Endometrial microvascular endothelial cells (primary cell): ENCODE results near the gene PRMT5. TPM values are rescaled to one million over a fixed set of nuclear protein-coding genes. Genes with fewer than 3 reads are reported as not detected.
"Not testable (repeated sequence)": the region's sequence is repeated elsewhere in the genome, so short reads cannot be mapped to it uniquely, and the experiment has no call there.

Experiments
- in situ Hi-C: cut with HindIII; loops from 2 replicates; pipeline ENCODE4 v1.10.0; 2017; ENCODE audit warnings: low sequenced_read_pairs, low pct_unique_long_range_greater_than_20kb; ENCODE audit errors: inconsistent ontology term
- total RNA-seq: library from RNA; depleted of rRNA; stranded (reverse); fragments of >200 nt; gene quantifications from one replicate; pipeline ENCODE4 v1.2.3, GENCODE V29; 2015; ENCODE audit errors: inconsistent ontology term

The PRMT5 gene
- total RNA-seq = 91.2 TPM

DNA sequence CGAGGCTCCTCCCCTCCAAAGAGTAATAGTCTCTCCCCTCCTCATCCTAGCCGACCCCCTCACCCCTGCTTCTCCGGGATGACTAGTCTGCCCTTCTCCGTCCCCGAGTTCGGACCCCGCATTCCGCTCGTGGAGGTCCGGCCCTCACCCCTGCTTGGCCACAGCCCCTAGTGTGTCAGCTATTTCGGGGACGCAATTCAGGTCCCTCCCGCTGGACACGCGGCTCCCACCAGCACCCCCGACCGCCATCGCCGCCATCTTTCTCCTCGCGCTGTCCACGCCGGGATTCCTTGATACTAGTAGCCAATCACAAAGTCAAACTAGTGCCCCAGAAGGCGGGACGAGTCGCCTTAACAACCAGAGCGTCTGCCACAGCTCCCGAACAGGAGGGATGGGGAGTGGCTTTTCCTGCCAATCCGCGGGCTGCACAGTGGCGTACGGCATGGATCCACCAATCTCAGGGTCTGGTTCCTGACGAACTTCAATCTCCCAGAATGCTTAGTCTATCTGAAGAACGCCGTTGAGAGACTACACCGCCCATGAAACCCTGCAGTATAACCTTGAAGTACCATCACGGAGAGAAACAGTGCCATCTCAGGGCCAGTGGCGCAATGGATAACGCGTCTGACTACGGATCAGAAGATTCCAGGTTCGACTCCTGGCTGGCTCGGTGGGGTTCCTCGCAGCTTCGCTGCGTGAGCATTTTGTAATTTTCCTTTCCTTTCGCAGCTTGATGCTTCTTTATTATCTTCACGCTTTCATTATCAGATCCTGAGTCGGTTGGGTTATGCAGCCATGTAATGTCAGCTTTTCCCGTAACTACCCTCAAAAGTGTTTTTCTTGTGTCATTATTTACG is at the start of gene PRMT5:
Gene PRMT5 (minus strand): TSS at position 273 of the 857 bp plus-strand sequence. CDS start 15 bp downstream, at position 258.
- in situ Hi-C loops = no loop called here

DNA sequence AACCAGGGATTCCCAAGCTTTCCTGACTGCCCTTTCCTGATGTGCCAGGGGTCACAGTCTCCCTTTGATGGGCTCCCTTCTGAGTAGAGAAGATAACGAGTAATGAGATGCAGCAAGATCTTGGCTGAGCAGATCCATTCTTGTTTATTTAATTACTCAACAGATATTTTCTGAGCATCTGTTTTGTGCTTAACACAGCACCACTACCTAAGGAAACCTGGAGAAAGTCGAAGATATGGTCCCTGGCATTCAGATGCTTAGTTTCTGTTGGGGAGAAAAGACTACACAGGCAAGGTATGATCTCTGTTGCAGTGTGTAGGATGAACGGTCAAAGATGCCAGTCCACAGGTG is 49.3 kb upstream of the PRMT5 start:
- in situ Hi-C loops = loop anchor here (25.0 kb wide), 1 partner anchor 109 kb away; the partner anchor contains the start of genes ACIN1 and C14orf119

DNA sequence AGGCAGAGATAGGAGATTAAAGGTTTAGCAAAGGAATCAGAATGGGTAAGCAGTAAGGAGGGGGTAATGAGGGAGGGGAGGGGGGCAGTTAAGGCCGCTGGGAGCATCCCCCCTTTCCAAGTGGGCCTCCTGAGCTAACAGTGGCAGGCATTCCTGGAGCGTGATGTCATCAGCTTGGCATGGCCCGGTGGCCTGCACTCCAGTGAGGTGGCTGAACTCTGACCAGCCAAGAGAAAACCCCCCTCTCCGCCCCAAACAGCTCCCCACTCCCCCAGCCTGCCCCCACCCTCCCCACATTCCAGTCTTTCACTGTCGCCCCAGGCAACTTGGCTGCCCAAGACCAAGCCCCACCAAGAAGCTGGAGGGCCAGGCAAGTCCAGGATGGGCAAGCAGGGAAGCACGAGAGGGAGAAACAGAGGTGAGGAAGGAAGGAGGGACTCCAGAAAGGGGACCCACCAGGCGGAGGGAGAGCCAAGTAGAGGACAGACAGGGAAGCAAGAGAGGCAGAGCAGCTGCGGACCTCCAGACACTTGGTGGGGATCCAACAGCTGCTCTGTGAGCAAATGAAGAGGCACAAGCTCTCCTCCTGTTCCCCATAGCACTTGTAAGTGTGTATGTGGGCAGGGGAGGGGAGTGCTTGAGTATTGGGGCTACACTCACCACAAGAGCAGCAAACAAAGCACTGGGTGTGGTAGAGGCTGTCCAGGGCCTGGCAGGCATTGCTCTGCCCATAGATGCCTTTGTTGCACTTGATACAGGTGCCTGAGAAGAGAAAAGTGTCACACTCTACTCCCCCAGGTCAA is 48.7 kb upstream of the PRMT5 start:
- in situ Hi-C loops = loop anchor here (25.0 kb wide), 1 partner anchor 109 kb away; the partner anchor contains the start of genes ACIN1 and C14orf119

DNA sequence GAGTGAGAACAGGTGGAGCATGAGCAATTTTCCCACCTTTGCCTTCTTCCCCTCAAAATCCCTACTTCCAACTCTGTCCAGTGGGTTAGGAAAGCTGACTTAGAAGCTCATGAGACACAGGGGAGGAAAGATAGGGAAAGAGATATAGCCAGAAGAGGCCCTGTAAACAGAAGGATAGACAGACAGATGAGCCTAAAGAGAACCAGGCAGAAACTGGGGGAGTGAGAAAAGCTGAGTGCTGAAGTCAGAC is 48.2 kb upstream of the PRMT5 start:
- in situ Hi-C loops = loop anchor here (25.0 kb wide), 1 partner anchor 110 kb away; the partner anchor contains the start of genes ACIN1 and C14orf119

DNA sequence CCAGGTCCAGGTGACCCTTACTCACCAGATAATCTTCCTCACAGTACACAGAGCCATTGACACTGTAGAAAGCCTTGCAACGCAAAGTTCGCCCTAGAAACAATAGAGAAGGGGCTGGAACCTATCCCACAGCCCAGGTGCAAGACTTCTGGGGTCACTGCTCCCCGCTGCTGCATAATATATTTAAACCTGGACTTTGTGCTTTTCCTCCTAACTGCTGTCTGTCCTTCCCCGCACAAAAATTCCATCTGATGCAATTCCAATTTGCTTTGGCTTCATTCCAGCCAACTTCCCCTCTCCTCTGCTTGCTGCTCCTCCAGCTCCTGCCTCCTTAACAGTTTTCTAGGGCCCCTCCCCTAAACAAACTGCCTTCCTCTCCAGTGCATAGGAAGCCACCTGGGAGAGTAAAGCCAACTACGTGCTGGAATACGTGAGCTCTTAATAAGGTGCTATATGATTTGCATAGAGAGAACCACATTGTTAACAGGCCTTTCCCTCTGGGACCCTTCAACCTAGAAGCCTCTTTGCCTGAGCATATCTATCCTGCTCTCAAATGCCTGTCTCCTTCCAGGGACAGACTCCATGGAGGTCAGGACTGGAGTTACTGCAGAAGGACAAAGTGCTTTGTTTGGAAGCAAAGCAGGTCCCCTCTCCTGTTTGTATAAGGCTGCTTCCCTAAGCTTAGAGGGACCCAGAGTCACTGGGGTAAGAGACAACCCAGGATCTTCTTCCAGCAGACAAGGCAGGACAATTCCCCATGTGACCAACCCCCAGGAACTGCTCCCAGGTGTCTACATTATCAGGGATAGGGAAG is 47.7 kb upstream of the PRMT5 start:
- in situ Hi-C loops = loop anchor here (25.0 kb wide), 1 partner anchor 110 kb away; the partner anchor contains the start of genes ACIN1 and C14orf119

DNA sequence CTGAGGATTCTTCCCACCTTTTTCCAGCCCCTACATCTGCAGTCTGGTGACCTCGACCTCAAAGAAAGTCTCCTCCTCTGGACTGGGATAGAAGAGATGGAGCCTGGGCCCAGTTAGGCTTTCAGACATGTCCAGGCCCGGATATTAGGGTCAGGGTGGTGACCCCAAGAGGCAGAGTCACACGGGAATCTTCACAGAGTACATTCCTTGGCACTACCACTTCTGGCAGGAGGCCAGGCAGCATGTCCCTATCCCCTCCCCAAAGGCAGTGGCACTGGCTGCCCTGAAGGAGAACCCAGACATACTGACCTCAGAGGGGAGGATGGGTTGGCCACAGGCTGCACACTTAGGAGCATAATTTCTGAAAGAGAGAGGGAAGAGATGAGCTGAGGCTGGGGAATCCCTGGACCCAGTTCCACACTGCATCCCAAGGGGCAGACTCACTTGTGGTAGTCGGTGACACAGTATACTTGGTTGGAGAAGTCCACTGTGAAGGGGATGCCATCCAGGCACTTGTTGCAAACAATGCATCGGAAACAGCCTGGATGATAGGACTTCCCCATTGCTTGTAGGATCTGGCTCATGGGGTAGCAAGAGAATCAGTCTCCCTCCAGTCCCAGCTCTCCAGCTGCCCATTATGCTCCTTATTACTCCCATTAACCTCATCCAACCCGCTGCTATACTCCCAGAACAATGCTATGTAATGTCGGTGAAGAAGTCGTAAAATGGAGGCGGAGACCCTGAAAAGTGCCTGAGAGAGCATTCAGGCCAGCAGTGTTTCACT is 45.5 kb upstream of the PRMT5 start:
- in situ Hi-C loops = loop anchor here (25.0 kb wide), 1 partner anchor 113 kb away; the partner anchor contains the start of genes ACIN1 and C14orf119

DNA sequence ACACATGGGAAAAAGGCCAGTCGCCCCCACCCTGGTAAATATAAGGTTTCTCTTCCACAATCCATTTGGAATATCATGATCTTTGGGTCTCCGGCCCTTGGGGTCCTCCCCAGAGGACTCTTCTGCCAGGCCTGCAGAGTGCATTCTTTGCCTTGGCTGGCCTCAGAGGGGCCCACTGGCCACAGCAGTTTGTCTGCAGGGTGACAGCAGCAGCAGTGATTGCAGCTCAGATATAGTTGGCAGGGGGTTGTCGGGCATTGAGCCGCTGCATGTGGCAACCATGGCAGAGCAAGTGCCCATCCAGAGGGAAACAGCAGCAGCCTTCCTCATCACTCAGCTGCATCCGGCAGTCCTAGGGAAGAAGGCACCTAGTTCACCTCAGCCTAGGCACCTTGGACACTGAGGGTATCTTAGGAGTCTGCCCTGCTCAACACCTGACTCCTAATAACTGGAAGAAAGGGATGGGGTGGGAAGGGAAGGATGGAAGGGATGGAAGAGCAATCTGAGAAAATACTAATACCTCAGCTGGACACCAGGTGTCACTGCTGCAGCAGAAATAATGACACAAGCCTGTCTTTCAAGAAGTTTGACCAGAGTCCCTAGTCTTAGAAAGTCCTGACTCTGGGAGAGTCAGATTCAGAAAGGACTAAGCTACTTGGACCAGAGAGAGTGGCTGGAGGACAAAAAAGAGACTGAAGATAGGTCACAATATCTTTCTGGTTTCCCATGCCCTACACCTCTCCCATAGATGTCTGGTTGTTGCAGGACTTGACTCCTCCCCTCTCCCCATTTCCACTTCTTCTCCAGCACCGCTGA is 44.2 kb upstream of the PRMT5 start:
- in situ Hi-C loops = no loop called here

DNA sequence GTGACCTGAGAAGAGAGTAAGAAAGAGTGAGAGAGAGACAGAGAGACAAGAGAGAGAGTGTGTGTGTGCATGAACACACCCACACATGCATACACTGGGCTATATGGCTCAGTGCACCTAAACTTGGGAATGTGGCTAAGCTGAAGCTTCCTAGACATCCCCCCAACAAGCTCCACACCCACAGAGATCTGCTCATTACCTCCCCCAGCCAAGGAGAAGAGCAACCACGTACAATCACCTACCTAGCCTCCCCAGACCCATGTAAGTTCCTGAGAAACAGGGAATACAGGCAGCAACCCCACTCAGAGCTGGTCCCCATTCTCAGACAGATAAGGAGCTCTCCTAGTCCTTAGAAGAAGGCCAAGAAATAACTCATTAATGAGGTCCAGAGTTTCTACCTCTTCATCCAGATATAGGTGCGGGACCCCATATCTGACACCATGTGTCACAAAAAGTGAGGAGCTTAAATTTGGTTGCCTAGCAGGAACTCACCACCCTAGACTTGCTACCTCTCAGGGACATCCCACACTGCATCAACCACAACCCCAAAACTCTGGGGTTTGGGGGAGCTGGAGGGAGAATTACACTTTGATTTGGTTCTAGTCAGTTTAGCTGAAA is 43.2 kb upstream of the PRMT5 start:
- in situ Hi-C loops = no loop called here

DNA sequence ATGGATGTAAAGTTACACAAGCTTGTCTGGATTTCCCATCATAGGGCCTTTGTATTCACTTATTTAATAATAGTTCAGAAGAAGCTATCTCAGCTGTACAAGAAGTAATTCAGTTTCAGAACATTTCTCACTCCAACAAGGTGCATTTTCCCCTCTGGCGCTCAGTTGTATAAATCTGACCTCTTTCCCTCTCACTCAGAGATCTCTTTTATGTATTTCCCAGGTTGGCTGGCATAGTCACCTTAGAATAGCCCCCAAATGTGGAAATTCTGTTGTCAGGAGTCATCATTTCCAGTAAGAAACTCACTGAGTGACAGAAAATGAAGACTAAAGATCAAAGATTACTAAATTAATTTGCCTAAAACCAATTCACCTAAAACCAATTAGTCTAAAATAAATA is 42.0 kb upstream of the PRMT5 start:
- in situ Hi-C loops = no loop called here

DNA sequence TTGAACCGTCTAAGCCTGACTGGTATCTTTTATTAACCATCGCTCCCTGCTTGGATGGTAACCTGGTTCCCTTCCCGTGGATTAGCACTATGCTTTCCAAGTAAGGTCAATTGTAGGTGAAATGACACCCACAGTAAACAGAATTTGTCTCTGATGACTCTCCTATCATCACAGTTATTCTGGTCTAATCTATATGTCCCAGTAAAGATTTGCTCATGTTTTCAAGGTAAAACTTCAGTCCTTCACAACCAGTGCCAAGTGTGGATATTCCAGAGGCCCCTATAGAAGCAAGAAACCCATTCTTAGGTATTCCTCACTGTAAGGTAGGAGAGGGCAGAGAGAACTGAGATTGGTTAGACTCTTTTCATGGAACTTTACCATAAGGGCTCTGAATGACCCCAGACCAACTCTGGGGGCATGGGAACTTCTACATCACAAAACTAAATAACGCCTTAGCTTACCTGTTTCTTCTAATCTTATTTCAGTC is 37.6 kb upstream of the PRMT5 start:
- in situ Hi-C loops = no loop called here

DNA sequence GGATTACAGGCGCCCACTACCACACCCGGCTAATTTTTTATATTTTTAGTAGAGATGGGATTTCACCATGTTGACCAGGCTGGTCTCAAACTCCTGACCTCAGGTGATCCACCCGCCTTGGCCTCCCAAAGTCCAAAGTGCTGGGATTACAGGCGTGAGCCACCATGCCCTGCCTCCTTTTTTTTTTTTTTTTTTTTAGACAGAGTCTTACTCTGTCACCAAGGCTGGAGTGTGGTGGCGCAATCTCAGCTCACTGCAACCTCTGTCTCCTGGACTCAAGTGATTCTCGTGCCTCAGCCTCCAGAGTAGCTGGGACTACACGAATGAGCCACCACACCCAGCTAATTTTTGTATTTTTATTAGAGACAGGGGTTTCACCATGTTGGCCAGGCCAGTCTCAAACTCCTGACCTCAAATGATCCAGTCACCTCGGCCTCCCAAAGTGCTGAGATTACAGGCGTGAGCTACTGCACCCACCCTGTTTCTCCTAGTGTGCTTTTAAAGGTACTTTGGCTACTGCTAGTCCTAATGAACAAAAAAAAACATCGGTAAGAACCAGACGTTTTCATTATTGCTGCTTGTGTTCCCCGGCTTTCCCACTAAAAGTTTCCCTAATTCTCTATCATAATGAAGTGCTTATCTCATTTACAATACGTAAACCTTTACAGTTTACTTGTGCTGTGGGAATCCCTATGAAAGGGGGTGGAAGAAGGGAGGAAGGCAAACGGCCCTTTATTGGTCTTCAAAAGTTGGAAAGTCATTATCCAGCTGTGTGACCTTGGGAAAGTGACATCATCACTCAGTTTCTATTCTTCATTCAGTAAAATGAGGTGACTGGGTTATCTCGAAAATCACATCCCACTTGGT is 37.0 kb upstream of the PRMT5 start:
- in situ Hi-C loops = not testable (repeated sequence)

DNA sequence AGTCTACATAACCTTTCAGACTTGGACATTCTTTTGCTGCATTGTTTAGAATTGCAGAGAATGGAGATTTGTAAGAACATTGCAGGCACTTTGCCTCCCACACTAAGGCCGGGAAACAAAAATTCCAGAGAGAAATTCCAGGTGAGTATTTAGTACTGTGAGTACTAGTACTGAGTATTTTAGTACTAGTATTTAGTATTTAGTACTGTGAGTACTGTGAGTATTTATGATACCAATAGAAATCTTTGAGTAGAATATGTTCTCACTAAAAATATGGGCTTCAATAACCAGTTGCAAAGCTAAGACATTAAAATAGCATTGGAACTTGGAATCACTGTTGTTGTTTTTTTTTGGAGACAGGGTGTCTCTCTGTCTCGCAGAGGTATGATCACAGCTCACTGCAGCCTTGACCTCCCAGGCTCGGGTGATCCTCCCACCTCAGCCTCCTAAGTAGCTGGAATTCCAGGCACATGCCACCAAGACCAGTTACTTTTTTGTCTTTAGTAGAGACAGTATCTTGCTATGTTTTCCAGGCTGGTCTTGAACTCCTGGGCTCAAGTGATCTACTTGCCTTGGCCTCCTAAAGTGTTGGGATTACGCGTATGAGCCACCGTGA is 33.0 kb upstream of the PRMT5 start:
- in situ Hi-C loops = no loop called here

DNA sequence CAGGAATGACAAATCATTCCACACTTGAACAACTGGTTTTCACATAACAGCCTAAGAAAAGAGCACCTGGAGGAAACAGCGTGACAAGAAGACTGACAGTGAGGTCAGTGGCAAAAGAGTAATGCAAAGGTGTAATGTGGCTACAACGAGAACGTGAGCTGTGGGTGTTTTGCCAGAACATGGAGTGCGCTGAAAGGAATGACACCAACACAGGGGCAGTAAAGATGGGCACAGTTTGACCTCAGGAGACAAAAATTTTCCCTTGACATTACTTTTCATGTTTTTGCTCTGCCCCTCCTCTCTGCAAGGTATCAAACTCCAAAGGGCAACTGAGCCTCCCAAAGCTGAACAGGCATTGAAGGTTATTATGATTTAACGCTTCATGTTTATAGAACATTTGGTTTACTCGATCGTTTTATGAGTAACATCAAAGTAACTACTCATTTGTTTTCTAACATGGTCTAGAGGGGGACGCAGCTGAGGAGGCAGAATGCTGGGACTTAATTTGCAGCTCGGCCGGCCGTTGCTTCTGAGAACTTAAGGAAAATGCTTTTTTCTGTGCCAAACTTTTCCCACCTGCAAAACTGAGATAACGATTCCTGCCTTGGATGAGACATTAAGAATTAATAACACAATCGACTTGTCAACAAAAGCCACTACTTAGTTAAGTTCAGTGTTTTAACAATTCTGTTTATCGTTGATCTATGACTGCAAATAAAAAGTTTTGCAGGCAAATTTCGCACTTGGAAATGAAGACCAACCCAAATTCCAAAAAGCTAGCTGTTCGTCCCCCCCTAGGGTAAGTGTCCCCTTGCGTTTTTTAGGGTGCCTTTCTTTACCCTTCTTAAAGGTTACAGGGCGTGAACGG is 26.8 kb upstream of the PRMT5 start:
- in situ Hi-C loops = no loop called here

DNA sequence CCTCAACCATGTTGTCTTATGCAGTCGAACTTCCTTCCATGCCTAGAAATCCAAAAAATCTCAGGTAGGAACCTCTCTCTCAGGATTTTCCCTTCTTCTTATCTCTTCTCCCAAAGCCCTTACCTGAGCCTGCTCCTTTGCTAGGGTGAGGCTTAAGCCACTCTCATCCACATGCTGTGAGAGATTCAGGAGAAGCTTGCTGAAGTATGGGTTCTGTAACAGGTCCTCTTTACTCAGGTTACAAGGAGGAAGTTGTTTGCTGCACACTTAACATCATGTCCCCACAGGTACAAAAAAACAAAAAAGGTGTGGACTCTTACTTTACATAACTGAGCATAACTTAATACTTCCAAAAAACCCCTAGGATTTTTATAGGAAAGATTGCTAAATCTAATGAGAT is 23.2 kb upstream of the PRMT5 start:
- in situ Hi-C loops = no loop called here

DNA sequence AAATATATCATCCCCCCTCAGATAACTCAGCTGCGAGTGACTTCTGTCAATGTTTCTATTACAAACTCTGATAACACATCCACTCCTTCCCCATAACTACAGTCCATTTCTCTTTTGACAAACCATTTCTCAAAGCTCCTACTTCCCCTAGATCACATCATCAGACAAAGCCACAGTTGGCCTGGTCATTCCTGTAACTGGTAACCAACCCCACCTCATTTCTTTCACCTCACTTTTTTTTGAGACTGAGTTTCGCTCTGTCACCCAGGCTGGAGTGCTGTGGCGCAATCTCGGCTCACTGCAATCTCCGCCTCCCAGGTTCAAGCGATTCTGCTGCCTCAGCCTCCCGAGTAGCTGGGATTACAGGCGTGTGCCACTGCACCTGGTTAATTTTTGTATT is 22.6 kb upstream of the PRMT5 start:
- in situ Hi-C loops = not testable (repeated sequence)
